ENCODE measurements around the gene TRMT2A.
"Not testable (repeated sequence)": the region's sequence is repeated elsewhere in the genome, so short reads cannot be mapped to it uniquely, and the experiment has no call there.

The TRMT2A gene

GRCh38 chr22:20116951-20117632, at the start of gene TRMT2A:
Gene TRMT2A (minus strand): TSS chr22:20117226. CDS start chr22:20116906, 320 bp downstream.
- H3K36me3 ChIP-seq = peaks cover 65 to 82% (median 78%) of the 10 kb centered on the region in 11 experiments
- peak within 1 kb of the TSS; percentile 84 to 98 (median 93) for H3K27ac ChIP-seq
- no peak for TF ChIP-seq Cebpa-rat (IDR thresholded peaks at IDR 0.05)
- H4K20me1 ChIP-seq = peaks cover 0 to 87% (median 71%) of the 10 kb centered on the region in 11 experiments; a peak in 20 of 22 replicates
- no peaks in the 10 kb centered on the region for H3K27me3 ChIP-seq
- H3K9ac ChIP-seq = peak within 1 kb of the TSS; percentile 88 to 100 (median 96)
- H3K4me3 ChIP-seq = peak within 1 kb of the TSS; percentile 83 to 99 (median 89)
- peaks cover 35 to 57% (median 49%) of the 10 kb centered on the region in 10 experiments for H3K4me1 ChIP-seq
- H3K9me3 ChIP-seq (replicated peaks in 1 of 11) = no peaks in the 10 kb centered on the region
- peak within 1 kb of the TSS; percentile 96 to 99 (median 98) for H3K4me2 ChIP-seq

- no peaks in the 10 kb centered on the region for H3K9me3 ChIP-seq (replicated peaks in 1 of 11)
- H3K4me2 ChIP-seq = no peak overlapping the region
- H3K4me3 ChIP-seq = no peak overlapping the region
- TF ChIP-seq Cebpa-rat (IDR thresholded peaks at IDR 0.05) = no peak
- H3K27me3 ChIP-seq = no peaks in the 10 kb centered on the region
- H3K27ac ChIP-seq = no peak overlapping the region
- peaks cover 0 to 38% (median 26%) of the 10 kb centered on the region in 10 experiments; a peak in 16 of 20 replicates for H3K4me1 ChIP-seq
- H4K20me1 ChIP-seq = no peaks in the 10 kb centered on the region
- H3K36me3 ChIP-seq = no peaks in the 10 kb centered on the region
- no peak overlapping the region for H3K9ac ChIP-seq
Measured at GRCh38 chr22:20166703-20167102, 49.7 kb upstream of the TRMT2A start.

- H3K27me3 ChIP-seq = no peaks in the 10 kb centered on the region
- H3K9ac ChIP-seq = no peak overlapping the region
Measured at GRCh38 chr22:20165913-20166312, 48.9 kb upstream of the TRMT2A start.

GRCh38 chr22:20165421-20165820, 48.4 kb upstream of the TRMT2A start:
- no peak overlapping the region for H3K4me2 ChIP-seq
- H4K20me1 ChIP-seq = no peaks in the 10 kb centered on the region; a peak in 1 of 22 replicates
- no peak overlapping the region for H3K4me3 ChIP-seq
- peaks cover 0 to 47% (median 39%) of the 10 kb centered on the region in 10 experiments; a peak in 16 of 20 replicates for H3K4me1 ChIP-seq
- no peak for TF ChIP-seq Cebpa-rat (IDR thresholded peaks at IDR 0.05)
- peak overlapping the region in 1 of 11 experiments; percentile 18; a peak in 1 of 22 replicates for H3K9ac ChIP-seq
- H3K36me3 ChIP-seq = no peaks in the 10 kb centered on the region
- no peaks in the 10 kb centered on the region for H3K9me3 ChIP-seq (replicated peaks in 1 of 11)
- H3K27me3 ChIP-seq = peaks cover 0 to 2% (median 0%) of the 10 kb centered on the region in 11 experiments; a peak in 2 of 22 replicates
- H3K27ac ChIP-seq = no peak overlapping the region

More at GRCh38 chr22:20165913-20166312, 48.9 kb upstream of the TRMT2A start:
- Histone ChIP-seq H3K27ac (no peak overlapping the region), H3K9me3 (replicated peaks in 1 of 11) (no peaks in the 10 kb centered on the region), H3K36me3 (no peaks in the 10 kb centered on the region), H3K4me3 (no peak overlapping the region), H3K4me2 (no peak overlapping the region), H3K4me1 (peaks cover 0 to 43% (median 34%) of the 10 kb centered on the region in 10 experiments; a peak in 16 of 20 replicates), H4K20me1 (no peaks in the 10 kb centered on the region; a peak in 1 of 22 replicates)
- TF ChIP-seq Cebpa-rat (IDR thresholded peaks at IDR 0.05) = no peak

GRCh38 chr22:20164863-20165262, 47.8 kb upstream of the TRMT2A start:
- no peak overlapping the region for H3K4me2 ChIP-seq
- no peaks in the 10 kb centered on the region for H3K9me3 ChIP-seq (replicated peaks in 1 of 11)
- no peak overlapping the region for H3K27ac ChIP-seq
- peaks cover 0 to 8% (median 0%) of the 10 kb centered on the region in 11 experiments; a peak in 4 of 22 replicates for H3K27me3 ChIP-seq
- H3K4me3 ChIP-seq = no peak overlapping the region
- H4K20me1 ChIP-seq = no peaks in the 10 kb centered on the region; a peak in 1 of 22 replicates
- peaks cover 0 to 50% (median 45%) of the 10 kb centered on the region in 10 experiments; a peak in 16 of 20 replicates for H3K4me1 ChIP-seq
- H3K9ac ChIP-seq = no peak overlapping the region
- no peak for TF ChIP-seq Cebpa-rat (IDR thresholded peaks at IDR 0.05)
- H3K36me3 ChIP-seq = no peaks in the 10 kb centered on the region

GRCh38 chr22:20160041-20160440, 43.0 kb upstream of the TRMT2A start:
- Histone ChIP-seq H3K9ac (peak overlapping the region in 4 of 11 experiments; percentile 62 to 76 (median 72); a peak in 8 of 22 replicates), H3K27me3 (peaks cover 0 to 28% (median 0%) of the 10 kb centered on the region in 11 experiments; a peak in 4 of 22 replicates), H3K4me3 (peak overlapping the region in 2 of 10 experiments; percentile 41 to 50; a peak in 4 of 20 replicates), H4K20me1 (peaks cover 0 to 34% (median 0%) of the 10 kb centered on the region in 11 experiments; a peak in 2 of 22 replicates), H3K27ac (peak overlapping the region in 4 of 11 experiments; percentile 6 to 75 (median 44); a peak in 6 of 22 replicates), H3K36me3 (no peaks in the 10 kb centered on the region), H3K4me1 (peaks cover 30 to 71% (median 70%) of the 10 kb centered on the region in 10 experiments), H3K4me2 (peak overlapping the region in 9 of 11 experiments; percentile 79 to 97 (median 91); a peak in 18 of 22 replicates), H3K9me3 (replicated peaks in 1 of 11) (no peaks in the 10 kb centered on the region)
- no peak for TF ChIP-seq Cebpa-rat (IDR thresholded peaks at IDR 0.05)

GRCh38 chr22:20159531-20159930, 42.5 kb upstream of the TRMT2A start:
- Histone ChIP-seq H3K9ac (peak overlapping the region in 7 of 11 experiments; percentile 52 to 76 (median 62); a peak in 14 of 22 replicates), H3K4me3 (peak overlapping the region in 3 of 10 experiments; percentile 12 to 55 (median 50); a peak in 4 of 20 replicates), H3K4me2 (peak overlapping the region; percentile 66 to 97 (median 90)), H3K27me3 (peaks cover 0 to 28% (median 0%) of the 10 kb centered on the region in 11 experiments; a peak in 4 of 22 replicates), H3K27ac (peak overlapping the region in 8 of 11 experiments; percentile 10 to 75 (median 65); a peak in 14 of 22 replicates), H4K20me1 (peaks cover 0 to 34% (median 0%) of the 10 kb centered on the region in 11 experiments; a peak in 2 of 22 replicates), H3K4me1 (peaks cover 34 to 76% (median 75%) of the 10 kb centered on the region in 10 experiments)
- not testable (repeated sequence) for H3K9me3 ChIP-seq (replicated peaks in 1 of 11); H3K36me3 ChIP-seq

- Histone ChIP-seq H3K4me1 (peaks cover 37 to 80% (median 79%) of the 10 kb centered on the region in 10 experiments), H3K36me3 (no peaks in the 10 kb centered on the region), H3K4me3 (peak overlapping the region in 3 of 10 experiments; percentile 12 to 55 (median 50); a peak in 4 of 20 replicates), H3K4me2 (peak overlapping the region; percentile 66 to 97 (median 90)), H3K27ac (peak overlapping the region in 8 of 11 experiments; percentile 10 to 75 (median 65); a peak in 14 of 22 replicates), H4K20me1 (peaks cover 0 to 34% (median 0%) of the 10 kb centered on the region in 11 experiments; a peak in 2 of 22 replicates), H3K9me3 (replicated peaks in 1 of 11) (no peaks in the 10 kb centered on the region), H3K9ac (peak overlapping the region in 7 of 11 experiments; percentile 52 to 76 (median 62); a peak in 14 of 22 replicates), H3K27me3 (peaks cover 0 to 28% (median 0%) of the 10 kb centered on the region in 11 experiments; a peak in 4 of 22 replicates)
- TF ChIP-seq Cebpa-rat (IDR thresholded peaks at IDR 0.05) = no peak
Measured at GRCh38 chr22:20159076-20159475, 42.0 kb upstream of the TRMT2A start.
